Epithelial cell of prostate (primary cell): Measurements from ENCODE around the gene TFR2.
A peak's percentile ranks its signal among the peaks of the same experiment; 100 is the strongest.

Experiments
- DNase-seq: peaks from one replicate; pipeline ENCODE4 v3.0.0-alpha.2; 2011; ENCODE audit warnings: low read depth, low spot score
- H3K27ac ChIP-seq: fragments of 450-650 bp; 2 replicates; pipeline ENCODE4 v1.5.1; 2017; ENCODE audit warnings: mild to moderate bottlenecking

Gene TFR2

DNA sequence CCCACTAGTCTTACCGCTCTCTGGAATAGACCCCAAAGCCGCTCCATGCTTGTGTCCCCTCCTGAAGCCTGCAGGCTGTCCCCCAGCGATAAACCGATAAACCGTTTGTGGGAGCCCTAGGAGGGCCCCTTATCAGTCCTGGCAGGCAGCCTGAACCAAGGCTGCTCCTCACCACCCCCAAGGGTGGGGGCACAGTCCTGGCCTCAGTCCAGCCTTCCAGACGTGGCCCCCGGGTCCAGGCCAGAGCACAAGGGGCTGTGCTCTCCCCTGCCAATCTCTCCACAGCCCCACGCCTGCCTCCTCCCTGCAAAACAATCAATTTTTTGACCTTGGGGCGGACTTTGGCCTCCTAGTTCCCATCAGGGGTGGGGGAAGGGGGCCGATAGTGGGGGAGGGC is at the start of gene TFR2:
Gene TFR2 (minus strand): TSS at position 90 of the 397 bp plus-strand sequence. CDS start 43 bp downstream, at position 47.
- no peak within 1 kb of the TSS for H3K27ac ChIP-seq
- DNase-seq: no peak

DNA sequence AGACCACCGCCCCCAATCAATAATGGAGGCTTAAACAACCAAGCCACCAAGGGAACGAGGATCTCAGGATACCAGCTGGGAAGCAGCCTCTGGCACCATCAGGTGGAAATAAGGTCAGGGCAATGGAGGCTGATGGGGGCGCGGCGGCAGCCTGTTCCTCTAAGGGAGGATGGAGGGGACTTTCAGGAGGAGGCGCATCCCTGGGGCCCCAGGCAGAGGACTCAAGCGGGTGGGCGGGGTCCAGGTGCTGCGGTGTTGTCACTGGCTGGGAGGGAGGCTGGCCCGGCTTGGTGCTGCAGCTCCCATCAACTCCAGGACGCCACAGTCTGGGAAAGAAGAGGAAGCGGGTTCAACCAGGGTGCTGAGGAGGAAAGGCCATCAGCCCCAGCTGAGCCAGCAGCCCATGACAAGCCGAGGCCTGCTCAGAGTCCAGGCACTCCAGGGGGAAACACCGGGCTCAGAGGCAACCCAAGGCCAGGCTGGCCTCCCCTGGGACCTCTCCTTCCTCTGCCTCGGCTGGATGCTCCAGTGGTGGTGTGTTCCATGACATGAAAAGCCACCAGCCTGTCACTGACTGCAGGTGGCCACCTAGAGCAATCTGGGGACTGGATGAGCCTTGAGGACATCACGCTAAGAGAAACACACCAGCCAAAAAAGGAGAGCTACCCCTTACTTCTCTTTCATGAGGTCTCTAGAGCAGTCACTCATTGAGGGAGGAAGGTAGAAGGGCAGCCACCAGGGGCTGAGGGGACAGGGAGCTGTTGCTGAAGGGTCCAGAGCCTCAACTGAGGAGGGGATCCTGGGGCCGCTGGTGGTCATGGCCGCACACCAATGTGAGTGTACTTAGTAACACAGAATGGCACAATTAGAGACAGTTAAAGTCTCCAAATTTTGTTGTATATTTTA is 48.1 kb upstream of the TFR2 start:
- no peak overlapping the region for H3K27ac ChIP-seq
- DNase-seq: no peak

DNA sequence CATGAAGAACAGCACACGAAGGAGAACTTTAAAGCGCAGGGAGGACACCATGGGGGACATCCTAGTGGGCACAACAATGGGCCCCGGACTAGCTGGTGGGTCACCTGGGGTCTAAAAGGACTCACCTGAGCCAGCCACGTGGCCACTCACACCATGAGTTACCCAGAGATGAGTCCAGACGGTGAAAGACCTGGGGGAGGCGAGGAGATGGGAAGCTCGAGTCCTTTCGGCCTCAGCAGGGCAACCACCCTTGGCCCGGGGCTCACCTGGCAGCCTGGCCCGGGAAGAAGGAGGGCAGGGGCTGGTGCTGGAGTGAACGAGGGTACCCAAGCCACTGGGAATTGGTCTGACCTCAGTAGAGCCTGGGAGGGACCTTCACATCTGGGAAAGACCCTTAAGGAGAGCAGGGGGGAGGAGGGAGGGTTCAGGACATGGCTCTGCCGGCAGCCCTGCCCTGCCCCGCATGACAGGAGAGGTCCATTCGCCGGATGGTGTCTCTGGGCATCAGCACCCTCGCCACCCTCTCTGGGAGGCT is 47.0 kb upstream of the TFR2 start:
- H3K27ac ChIP-seq: no peak overlapping the region

DNA sequence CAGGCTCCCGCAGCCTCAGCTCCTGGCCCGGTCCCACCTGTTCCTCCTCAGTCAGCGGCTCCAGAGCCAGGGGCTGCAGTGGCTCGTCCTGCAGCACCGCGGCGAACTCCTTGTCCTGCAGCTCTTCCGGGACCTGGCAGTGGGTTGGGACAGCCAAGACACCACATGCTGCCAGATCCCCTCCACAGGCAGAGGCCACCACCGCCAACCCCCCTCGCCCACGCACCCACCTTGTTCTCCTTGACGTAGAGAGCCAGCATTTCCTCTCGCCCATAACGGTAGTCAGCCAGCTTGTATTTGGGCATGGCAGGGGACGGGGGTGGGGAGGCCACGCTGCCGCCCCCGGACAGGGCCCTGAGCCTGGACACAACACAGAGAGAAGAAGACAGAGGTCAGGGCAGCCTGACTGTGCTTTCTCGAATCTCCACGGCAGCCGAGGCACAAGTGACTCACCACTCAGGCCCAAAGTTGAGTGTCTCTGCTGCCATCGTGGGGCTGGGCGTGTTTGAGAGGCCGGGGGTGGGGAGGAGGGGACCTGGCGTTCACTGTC is 46.5 kb upstream of the TFR2 start:
- no peak overlapping the region for H3K27ac ChIP-seq
- DNase-seq: no peak

More for the DNA sequence above, 47.0 kb upstream of the TFR2 start:
- no peak for DNase-seq

DNA sequence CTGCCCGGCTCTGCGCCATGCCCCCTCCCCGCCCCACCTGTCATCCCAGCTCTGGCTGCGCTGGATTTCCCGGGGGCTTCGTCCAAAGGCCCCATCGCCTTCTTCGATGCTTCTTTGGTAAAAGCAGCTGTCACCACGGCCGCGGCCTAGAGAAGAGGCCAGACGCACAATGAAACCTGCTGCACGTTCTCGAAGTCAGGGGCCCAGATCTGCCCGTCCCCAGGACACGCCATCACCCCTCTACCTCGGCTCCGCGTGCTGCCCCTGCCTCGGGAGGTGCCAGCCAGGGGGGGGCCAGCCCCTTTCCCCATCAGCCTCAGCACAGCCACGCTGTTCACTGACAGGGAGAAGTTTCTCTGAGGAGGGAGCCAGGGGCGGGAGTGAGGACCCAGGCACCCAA is 45.9 kb upstream of the TFR2 start:
- no peak for DNase-seq
- no peak overlapping the region for H3K27ac ChIP-seq

DNA sequence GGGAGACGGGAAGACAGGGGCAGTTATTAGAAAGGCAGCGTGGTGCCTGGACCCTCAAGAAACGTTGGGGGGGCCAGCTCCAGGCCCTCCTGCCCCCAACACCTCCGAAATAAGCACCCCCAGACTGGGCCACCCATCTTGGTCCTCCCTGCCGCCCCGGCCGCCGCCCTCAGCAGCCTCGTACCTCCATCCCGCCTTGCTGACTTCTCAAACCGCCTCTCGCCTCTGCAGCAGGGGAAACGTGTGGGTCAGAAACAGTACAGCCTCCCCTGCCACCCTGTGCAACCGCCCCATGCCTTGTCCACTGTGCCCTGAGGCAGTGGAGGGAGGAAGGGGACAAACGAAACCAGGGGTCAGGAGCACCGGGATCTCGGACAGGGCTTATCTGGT is 45.5 kb upstream of the TFR2 start:
- H3K27ac ChIP-seq: no peak overlapping the region
- DNase-seq: no peak

DNA sequence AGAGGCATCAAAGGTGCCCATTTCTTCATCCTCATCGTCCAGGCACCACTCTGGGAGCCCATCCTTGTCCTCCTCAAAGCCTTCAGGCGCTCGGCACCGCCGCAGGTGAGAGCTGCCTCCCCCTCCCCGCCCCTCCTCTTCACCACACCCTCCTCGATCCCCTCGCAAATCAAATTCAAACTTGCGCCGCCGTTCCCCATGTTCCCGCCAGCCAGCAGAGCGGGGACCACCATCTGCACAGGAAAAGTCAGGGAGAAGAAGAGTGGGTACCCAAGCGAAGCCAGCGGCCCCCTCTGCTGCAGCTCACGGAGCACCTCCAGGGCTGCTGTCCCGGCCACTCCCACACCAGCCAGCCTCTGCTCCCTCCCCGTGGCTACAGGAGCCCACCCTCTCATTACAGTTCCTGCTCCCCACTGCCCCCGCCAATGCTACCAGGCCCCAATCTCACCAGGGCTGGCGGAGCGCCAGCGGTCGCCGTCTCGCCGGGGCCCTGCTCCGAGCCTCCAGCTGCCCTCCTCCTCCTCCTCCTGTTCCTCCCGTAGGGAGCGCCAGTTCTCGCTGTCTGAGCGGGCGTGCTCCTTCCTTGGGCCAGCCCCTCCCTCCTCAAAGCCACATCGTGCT is 45.0 kb upstream of the TFR2 start:
- H3K27ac ChIP-seq: no peak overlapping the region
- DNase-seq: no peak

DNA sequence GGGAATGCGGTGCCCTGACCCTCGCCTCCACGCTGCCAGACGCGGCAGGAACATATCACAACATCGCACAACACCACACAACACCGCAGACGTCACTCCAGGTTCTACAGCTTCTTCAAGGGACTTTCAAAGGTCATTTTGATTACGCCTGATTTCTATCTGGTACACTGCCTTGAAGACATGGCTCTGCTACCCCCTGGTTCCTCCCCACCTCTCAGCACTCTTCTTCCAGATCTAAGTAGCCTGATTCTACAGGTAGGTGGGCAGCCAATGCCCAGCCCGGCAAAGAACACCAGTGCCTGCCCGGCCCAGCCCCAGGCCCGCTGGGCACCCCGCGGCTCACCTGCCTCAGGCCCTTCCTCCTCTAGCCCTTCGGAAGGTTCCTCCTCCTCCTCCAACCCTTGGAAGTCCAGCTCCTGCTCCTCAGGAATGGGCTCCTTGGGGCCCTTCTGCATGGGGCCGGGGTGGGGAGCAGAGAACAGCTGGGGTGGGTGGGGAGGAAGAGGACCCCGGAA is 44.3 kb upstream of the TFR2 start:
- H3K27ac ChIP-seq: no peak overlapping the region
- DNase-seq: no peak

DNA sequence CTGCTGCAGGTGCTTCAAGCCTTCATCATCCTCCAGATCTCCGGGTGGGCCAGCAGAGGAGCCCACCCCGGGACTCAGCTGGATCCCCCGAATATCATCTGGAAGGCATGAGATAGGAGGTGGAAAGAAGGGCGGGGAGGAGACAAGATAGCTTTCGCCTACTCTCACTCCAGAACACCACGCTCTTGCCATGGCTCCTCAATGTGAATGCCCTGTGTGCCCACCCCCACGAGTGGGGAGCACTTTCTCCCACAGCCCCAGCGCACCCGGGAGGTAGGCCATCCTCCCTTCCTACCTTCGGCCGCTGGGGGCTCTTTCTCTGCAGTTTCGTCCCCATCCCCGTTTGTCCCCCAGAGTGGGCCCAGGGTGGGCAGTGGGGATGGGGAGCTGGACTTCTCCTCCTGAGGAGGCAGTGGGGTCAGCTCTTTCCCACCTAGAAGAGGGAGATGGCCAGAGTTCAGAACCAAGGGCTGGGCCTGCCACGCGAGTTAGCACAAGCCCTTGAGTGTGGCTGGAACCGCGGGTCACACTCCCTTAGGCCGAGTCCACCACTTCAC is 43.8 kb upstream of the TFR2 start:
- no peak for DNase-seq
- no peak overlapping the region for H3K27ac ChIP-seq

DNA sequence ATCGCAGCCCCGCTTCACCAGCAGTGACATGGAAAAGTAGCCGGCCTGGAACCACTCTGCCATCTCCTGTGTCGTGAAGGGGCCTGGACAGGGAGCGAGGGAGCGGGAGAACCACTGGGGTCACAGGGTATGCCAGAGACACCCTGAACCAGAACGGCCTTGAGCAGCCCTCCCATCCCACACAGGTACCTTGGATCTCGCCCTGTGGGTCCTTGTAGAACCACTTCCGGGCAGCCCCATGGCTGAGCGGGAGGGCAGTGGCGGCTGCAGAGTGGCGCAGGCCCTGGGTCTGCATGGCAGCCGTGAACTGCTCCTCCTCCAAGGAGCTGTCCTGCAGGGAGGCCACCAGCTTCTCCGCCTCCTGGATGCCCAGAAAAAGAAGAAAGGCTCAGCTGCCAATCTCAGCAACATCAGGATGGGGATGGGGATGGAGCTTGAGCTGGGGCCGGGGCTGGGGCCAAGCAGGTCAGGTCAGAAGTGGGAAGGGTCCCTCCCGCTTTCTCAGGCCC is 43.2 kb upstream of the TFR2 start:
- H3K27ac ChIP-seq: no peak overlapping the region
- no peak for DNase-seq

DNA sequence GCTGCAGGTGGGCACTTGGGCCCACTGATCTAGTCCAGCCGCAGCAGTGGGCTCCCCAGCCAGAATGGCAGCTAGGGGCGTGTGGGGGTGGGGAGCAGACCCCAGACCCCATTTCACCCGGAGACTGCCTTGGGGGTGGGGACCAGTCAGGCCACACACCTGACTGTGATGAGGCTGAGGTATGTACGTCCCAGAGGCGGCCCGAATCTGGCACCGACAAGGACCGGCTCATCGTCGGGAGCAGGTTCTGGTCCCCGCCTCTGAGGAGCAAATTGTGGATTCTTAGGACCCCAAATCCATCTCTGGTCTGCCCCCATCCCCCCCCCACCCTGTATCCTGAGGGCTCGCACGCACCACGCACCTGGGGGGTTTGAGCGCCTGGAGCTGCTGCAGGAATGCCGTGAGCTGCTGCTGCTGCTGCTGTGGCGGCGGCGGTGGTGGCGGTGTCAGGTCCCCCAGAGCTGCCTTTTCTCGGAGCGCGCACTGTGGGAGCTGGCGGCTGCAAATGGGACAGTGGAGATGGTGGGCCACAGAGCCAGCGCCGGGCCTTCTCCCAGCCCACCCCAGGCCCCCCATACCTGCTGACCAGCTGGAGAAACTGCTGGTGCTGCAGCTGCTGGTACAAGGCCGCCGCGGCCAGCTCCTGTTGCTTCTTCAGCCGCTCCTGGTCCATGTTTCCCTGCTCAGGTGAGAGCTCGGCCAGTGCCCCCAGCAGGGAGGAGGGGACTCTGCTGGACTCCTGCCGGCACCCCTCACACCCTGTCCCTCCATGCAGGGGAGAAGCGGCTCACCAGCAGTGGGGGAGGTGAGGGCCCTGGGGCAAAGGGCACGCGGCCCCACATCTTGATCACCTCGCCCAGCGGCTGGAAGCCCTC is 42.5 kb upstream of the TFR2 start:
- no peak for DNase-seq

DNA sequence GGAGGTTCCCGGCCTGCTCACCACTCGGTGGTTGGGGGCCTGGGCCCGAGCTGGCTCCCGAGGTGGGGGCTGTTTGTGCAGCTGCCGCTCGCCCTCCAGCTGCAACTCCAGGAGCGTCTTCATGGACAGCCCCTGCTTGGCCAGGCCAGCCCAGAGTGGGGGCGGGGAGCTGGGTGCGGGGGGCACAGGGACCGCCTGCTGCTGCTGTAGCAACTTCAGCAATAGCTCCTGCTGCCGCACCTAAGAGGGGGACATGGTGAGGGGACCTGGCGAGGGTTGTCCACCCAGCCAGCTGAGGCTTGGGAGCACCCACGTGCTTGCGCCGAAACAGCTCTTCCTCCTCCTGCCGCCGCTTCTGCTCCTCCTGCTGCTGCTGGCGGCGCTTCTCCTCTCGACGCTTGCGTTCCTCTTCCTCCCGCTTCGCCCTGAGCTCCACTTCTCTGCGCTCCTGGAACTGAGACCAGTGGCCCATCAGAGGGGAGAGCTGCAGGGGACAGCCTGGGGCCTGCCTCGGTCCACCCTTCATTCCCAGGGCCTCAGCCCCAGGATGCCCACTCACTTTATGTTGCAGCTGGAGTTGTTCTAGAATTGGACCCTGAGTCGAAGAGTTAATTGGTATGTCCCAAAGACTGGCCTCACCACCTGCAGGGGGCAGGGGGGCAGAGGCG is 41.8 kb upstream of the TFR2 start:
- DNase-seq: no peak
- H3K27ac ChIP-seq: no peak overlapping the region

More for the DNA sequence above, 42.5 kb upstream of the TFR2 start:
- no peak overlapping the region for H3K27ac ChIP-seq

DNA sequence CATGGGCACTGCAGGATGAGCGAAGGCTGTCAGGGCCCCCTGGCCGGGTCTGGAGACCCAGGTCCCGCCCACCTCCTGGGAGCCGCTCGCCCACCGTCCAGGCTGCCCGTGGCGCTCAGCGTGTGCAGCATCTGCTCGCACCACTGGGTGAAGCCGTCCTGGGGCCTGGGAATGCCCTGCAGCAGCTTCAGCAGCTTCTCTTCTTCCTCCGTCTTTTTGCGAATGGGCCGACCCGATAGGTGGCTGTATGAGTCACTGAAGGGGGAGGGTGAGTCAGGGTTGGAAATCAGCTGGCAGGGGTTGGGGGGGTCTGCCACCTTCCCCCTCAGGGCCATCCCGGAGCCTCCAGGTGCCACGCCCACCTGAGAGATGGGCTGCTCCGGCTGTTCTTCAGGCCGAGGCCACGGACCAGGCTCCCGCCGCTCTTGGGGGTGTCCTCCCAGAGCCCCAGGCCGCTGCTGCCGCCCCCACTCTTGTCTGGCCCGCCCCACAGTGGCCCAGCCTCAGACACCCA is 40.9 kb upstream of the TFR2 start:
- no peak overlapping the region for H3K27ac ChIP-seq
- DNase-seq: no peak

DNA sequence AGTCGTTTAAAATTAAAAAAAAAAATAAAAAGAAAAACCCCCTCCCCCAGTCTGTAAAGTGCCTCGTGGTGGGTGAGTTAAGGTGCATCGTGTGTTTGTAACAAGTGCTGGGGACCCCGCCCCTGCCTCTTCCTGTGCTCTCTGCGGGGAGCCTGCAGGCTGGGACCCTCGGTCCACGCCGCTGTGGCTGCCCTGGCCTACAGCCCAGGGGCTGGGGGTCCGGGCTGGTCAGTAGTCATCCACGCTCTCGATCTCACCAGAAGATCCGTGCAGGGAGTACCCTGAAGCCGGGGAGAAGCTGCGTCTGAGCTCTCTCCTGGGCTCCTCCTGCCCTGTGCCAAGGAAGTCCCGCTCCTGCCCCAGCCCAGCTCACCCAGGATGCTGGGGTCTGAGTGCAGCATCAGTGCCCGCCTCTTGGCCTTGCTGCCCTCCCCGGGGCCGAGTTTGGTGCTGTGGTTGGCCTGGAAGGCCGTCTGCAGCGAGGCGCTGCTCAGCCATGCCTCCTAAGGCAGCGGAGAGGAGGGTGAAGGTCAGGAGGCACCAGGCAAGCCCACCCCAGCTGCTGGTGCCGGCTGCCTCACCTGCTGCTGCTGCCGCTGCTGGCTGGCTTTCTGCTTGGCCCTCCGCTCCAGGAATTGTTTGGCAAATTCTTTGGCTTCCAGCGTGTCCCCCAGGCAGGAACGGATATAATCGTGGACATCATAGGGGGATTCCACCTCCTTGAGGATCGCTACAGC is 40.3 kb upstream of the TFR2 start:
- no peak for DNase-seq
- no peak overlapping the region for H3K27ac ChIP-seq

DNA sequence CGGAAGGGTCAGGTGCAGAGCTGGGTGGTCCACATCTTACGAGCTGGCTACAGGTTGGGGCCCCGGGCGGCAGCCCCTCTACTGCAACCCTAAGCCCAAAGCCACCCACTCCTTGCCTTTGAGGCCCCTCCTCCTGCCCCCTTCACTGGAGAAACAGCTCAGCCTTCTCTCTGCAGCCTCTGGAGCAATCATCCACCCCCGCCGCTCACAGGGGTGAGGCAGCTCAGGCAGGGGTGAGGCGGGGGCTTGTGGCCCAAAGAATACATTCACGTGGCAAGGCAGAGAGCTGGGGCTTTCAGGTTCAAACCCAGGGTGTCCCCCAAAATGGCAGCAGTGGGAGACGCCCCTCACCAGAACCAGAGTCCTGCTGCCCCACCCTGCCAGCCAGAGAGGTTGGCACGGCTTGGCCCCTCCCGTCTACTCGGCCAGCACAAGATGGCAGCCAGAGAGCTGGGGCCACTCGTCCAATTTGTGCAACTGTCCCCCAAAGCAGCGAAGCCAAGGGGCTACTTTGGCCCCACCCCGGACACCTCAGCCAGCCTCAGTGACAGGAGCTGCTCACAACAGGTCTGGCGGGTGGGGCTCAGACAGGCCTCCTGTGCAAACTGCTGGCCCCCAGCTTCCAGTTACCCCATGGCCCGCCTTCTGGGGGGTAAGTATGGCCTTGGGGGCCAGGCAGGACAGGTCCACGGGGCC is 39.4 kb upstream of the TFR2 start:
- H3K27ac ChIP-seq: no peak overlapping the region
- DNase-seq: no peak

DNA sequence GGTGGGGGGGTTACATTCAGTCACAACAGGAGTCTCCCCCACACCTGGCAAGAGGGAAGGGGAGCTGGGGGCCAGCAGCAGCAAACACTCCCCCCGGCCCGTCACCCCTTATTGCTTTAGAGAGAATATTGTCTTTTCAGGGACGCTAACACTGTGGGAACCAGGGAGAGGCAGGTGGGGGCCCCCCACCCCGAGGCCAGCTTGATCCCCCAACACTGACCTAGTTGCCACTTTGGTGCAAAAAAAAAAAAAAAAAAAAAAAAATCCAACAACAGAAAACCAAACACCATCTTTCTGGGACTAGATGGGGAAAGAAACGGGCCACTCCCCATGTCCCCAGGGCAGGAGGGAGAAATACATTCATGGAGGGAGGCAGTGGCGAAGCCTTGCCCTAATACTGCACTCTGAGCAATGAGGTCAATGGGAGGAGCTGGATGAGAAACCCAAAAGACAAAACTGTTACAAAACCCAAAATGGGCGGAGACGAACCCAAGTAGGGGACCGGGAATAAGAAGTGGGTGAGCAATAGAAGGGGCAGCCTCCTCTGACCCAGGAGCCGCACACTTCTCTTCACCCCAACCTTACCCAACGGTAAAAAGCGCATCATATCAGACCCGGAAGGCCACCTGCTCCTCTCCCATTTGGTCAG is 38.7 kb upstream of the TFR2 start:
- no peak for DNase-seq
- H3K27ac ChIP-seq: peak overlapping the region; percentile 3
